K562 (cell line): ENCODE measurements around the gene SOWAHA. TPM values are rescaled to one million over a fixed set of nuclear protein-coding genes. Genes with fewer than 3 reads are reported as not detected.

Source experiments
- BCLAF1 ChIP-seq, 2 experiments: fragments of 450-650 bp in 1 of 2; IDR thresholded peaks; 2 replicates each; pipeline ENCODE4 v1.6.1; 2011 to 2017; ENCODE audit warnings: low read depth in 2 of 2, antibody characterized with exemption in 1 of 2, borderline replicate concordance in 1 of 2, low read length in 1 of 2, mild to moderate bottlenecking in 1 of 2, mixed read lengths in 1 of 2; ENCODE audit not compliant: control insufficient read depth in 1 of 2
- ELF1 ChIP-seq: fragments of 200-800 bp; sonication (Bioruptor generic); IDR thresholded peaks from 2 replicates; pipeline ENCODE4 v1.6.1; 2016; ENCODE audit warnings: missing genetic modification characterization, missing compliant biosample characterization
- ETV1 ChIP-seq: fragments of 450-650 bp; conservative IDR thresholded peaks from 2 replicates; pipeline ENCODE4 v1.6.1; 2016; ENCODE audit warnings: missing genetic modification characterization, control low read depth, low read depth, missing compliant biosample characterization
- GATAD2B ChIP-seq: fragments of 450-650 bp; IDR thresholded peaks from 2 replicates; pipeline ENCODE4 v1.6.1; 2017; ENCODE audit warnings: mild to moderate bottlenecking, borderline replicate concordance
- HMGXB4 ChIP-seq: sonication (generic); formaldehyde crosslinking; IDR thresholded peaks from 2 replicates; pipeline ENCODE4 v1.8.1; 2023; ENCODE audit warnings: mild to moderate bottlenecking, missing genetic modification reagents
- JUND ChIP-seq, 2 experiments: IDR thresholded peaks; 2 replicates in 1 of 2; 3 replicates in 1 of 2; pipeline ENCODE4 v1.6.1; 2011; ENCODE audit warnings: borderline replicate concordance in 2 of 2, low read depth in 2 of 2, low read length in 2 of 2, improper control_type of control experiment in 1 of 2, missing biosample characterization in 1 of 2, missing genetic modification characterization in 1 of 2, missing genetic modification reagents in 1 of 2
- MITF ChIP-seq: IDR thresholded peaks from 2 replicates; pipeline ENCODE4 v1.6.1; 2014; ENCODE audit warnings: antibody characterized with exemption
- MTA2 ChIP-seq: fragments of 450-650 bp; IDR thresholded peaks from 2 replicates; pipeline ENCODE4 v1.6.1; 2016; ENCODE audit warnings: low read depth
- MYNN ChIP-seq, 2 experiments: sonication (generic); formaldehyde crosslinking in 1 of 2; IDR thresholded peaks; 2 replicates each; pipeline versions ENCODE4 v1.5.0 to v1.6.1; 2016 to 2020; ENCODE audit warnings: antibody characterized with exemption in 1 of 2, missing genetic modification reagents in 1 of 2
- NRF1 ChIP-seq, 2 experiments: fragments of 450-650 bp; IDR thresholded peaks in 1 of 2; conservative IDR thresholded peaks in 1 of 2; 2 replicates each; pipeline ENCODE4 v1.6.1; 2014; ENCODE audit warnings: mild to moderate bottlenecking in 2 of 2
- OTX1 ChIP-seq: fragments of 450-650 bp; formaldehyde crosslinking; IDR thresholded peaks from 2 replicates; pipeline ENCODE4 v1.4.0; 2022; ENCODE audit warnings: mild to moderate bottlenecking
- PHB ChIP-seq: fragments of 250-450 bp; sonication (Bioruptor Pico); IDR thresholded peaks from 2 replicates; pipeline ENCODE4 v1.5.0; 2021
- SAFB ChIP-seq: fragments of 200-400 bp; formaldehyde crosslinking; IDR thresholded peaks from 2 replicates; pipeline ENCODE4 v1.6.1; 2017; ENCODE audit warnings: low read depth, low read length, borderline replicate concordance
- SMAD3 ChIP-seq: fragments of 450-650 bp; formaldehyde crosslinking; conservative IDR thresholded peaks from 2 replicates; pipeline ENCODE4 v1.4.0; 2020; ENCODE audit warnings: mild to moderate bottlenecking
- SMARCE1 ChIP-seq: fragments of 450-650 bp; IDR thresholded peaks from 2 replicates; pipeline ENCODE4 v1.7.1; 2016; ENCODE audit warnings: mild to moderate bottlenecking
- SRSF1 ChIP-seq: fragments of 200-400 bp; formaldehyde crosslinking; IDR thresholded peaks from 2 replicates; pipeline ENCODE4 v1.6.1; 2017; ENCODE audit warnings: mild to moderate bottlenecking, low read depth, low read length, moderate library complexity
- UBTF ChIP-seq, 2 experiments: IDR thresholded peaks; 2 replicates each; pipeline ENCODE4 v1.6.1; 2012; ENCODE audit warnings: improper control_type of control experiment in 2 of 2, low read depth in 2 of 2, low read length in 2 of 2, borderline replicate concordance in 1 of 2
- polyA plus RNA-seq, 8 experiments: library from polyadenylated mRNA; depleted of rRNA in 4 of 8; stranded (reverse) in 5 of 8; unstranded in 3 of 8; fragments of >200 nt; fragmentation: Nextera tagmentation in 2 of 8; fragmentation: Illumina TruSeq in 1 of 8; extraction: Ambion mirVana in 2 of 8; extraction: Trizol in 1 of 8; gene quantifications; 2 replicates each; pipeline versions ENCODE4 v1.2.1 to v1.2.3, GENCODE V29; 2011 to 2014; ENCODE audit warnings: inconsistent platforms in 1 of 8, missing spikeins in 1 of 8
- total RNA-seq, 7 experiments: library from RNA; depleted of rRNA in 6 of 7; stranded (reverse); fragments of >200 nt in 6 of 7; fragmentation: Illumina TruSeq in 2 of 7; extraction: Trizol in 2 of 7; gene quantifications; 2 replicates each; pipeline versions ENCODE4 v1.2.1 to v1.2.3, GENCODE V29; 2011 to 2021; ENCODE audit warnings: low replicate concordance in 1 of 7

The SOWAHA gene
- total and polyA plus RNA-seq, 9 of the 15 experiments (the other 6 are each of a cell fraction or from before 2014, with no cell fraction given), result not detected

GRCh38 chr5:132829742-132830435 is 16.8 kb downstream of the SOWAHA start (continued):
- no peak for TF ChIP-seq BCLAF1 (IDR thresholded peaks at IDR 0.05; ENCODE audit: borderline replicate concordance in 1 of 2, control insufficient read depth in 1 of 2, low read depth in 2 of 2, low read length in 1 of 2)
- no peak for TF ChIP-seq SMARCE1
- TF ChIP-seq MYNN (IDR thresholded peaks at IDR 0.05), result no peak
- TF ChIP-seq MYNN (CRISPR knock-in tag; IDR thresholded peaks at IDR 0.05), result no peak
- 0 out of 2 replicates have a peak, but pooled peaks have one; percentile 44 for TF ChIP-seq GATAD2B
- no peak for TF ChIP-seq SRSF1
- peak; percentile 76; the same call in 1 of the 2 replicates for TF ChIP-seq SAFB
- TF ChIP-seq MTA2, result no peak; the same call in 1 of the 2 replicates
- TF ChIP-seq NRF1 (conservative IDR thresholded peaks at IDR 0.05 in 1 of 2, IDR thresholded peaks at IDR 0.05 in 1 of 2), result peak; percentile 54 to 67
- no peak for TF ChIP-seq ELF1 (tag)
- TF ChIP-seq SMAD3 (CRISPR knock-in tag), result no peak
- TF ChIP-seq OTX1 (CRISPR knock-in tag), result no peak
- peak; percentile 95 for TF ChIP-seq HMGXB4
- TF ChIP-seq ETV1 (tag), result peak; percentile 31
- no peak for TF ChIP-seq UBTF (IDR thresholded peaks at IDR 0.05; ENCODE audit: borderline replicate concordance in 1 of 2, low read depth in 2 of 2, low read length in 2 of 2)
- 0 out of 2 replicates have a peak, but pooled peaks have one; percentile 2 for TF ChIP-seq MITF
- no peak; the same call in 1 of the 2 replicates for TF ChIP-seq PHB (CRISPR knock-in tag)
- TF ChIP-seq JUND (IDR thresholded peaks at IDR 0.05; ENCODE audit: borderline replicate concordance, low read depth, low read length), result no peak
- TF ChIP-seq JUND (tag; IDR thresholded peaks at IDR 0.05; ENCODE audit: borderline replicate concordance, low read depth, low read length), result no peak; the same call in 2 of the 3 replicates
